Ovary (tissue), 9 donors: Measurements from ENCODE around the gene LAMB1. TPM values are rescaled to one million over a fixed set of nuclear protein-coding genes. Genes with fewer than 3 reads are reported as not detected.
"Not testable (repeated sequence)": the region's sequence is repeated elsewhere in the genome, so short reads cannot be mapped to it uniquely, and the experiment has no call there.

Source experiments
- DNase-seq, 5 donors: peaks; one replicate each; pipeline ENCODE4 v3.0.0-alpha.2; 2019 to 2020
- H3K27ac ChIP-seq, 2 donors: fragments of 200-600 bp; one replicate each; pipeline versions ENCODE4 v1.5.1 to v1.8.0; 2019 to 2022
- H3K27me3 ChIP-seq: fragments of 200-600 bp; one replicate; pipeline ENCODE4 v1.8.0; 2022
- H3K36me3 ChIP-seq: fragments of 200-600 bp; sonication (generic); one replicate; pipeline ENCODE4 v1.5.1; 2019
- H3K4me1 ChIP-seq: one replicate; pipeline ENCODE4 v1.8.1; 2013; ENCODE audit warnings: mild to moderate bottlenecking, moderate library complexity; ENCODE audit not compliant: insufficient read depth
- H3K4me3 ChIP-seq: fragments of 200-600 bp; sonication (generic); one replicate; pipeline ENCODE4 v1.5.1; 2017
- H3K9me3 ChIP-seq, 2 donors: fragments of 200-600 bp in 1 of 2; sonication (generic) in 1 of 2; one replicate each; pipeline versions ENCODE4 v1.5.1 to v1.8.1; 2013 to 2019; ENCODE audit warnings: mild to moderate bottlenecking in 1 of 2, moderate library complexity in 1 of 2
- EP300 ChIP-seq: sonication (generic); formaldehyde crosslinking; IDR thresholded peaks from one replicate; pipeline ENCODE4 v1.6.1; 2017; ENCODE audit warnings: antibody characterized with exemption
- POLR2A ChIP-seq: fragments of 450-650 bp; IDR thresholded peaks from one replicate; pipeline ENCODE4 v1.6.1; 2017; ENCODE audit warnings: antibody characterized with exemption, mild to moderate bottlenecking, moderate library complexity
- WGBS, 3 donors: extraction: QIAGEN DNeasy Blood & Tissue Kit in 1 of 3; methylation state at CpG; one replicate each; pipeline versions ENCODE4 v1.1.5 to v1.1.7; 2013 to 2017; 5-methylcytosine and 5-hydroxymethylcytosine counted together
- intact Hi-C, 4 donors: fragments of 100-400 bp; cut with DNase I; formaldehyde crosslinking; loops; one replicate each; pipeline versions ENCODE4 v1.11.0 to v1.15.1; 2022 to 2023
- polyA plus RNA-seq, 2 donors: library from polyadenylated mRNA; stranded (reverse); fragments of 200-250 nt in 1 of 2; fragments of 350-450 nt in 1 of 2; fragmentation: Illumina TruSeq in 1 of 2; extraction: RNeasy Lipid Tissue Mini Kit (QIAGEN cat#74804) in 1 of 2; gene quantifications; one replicate each; pipeline ENCODE4 v1.2.3, GENCODE V29; 2013 to 2014
- total RNA-seq, 7 donors: library from RNA; depleted of rRNA in 2 of 7; stranded (reverse); fragments of >200 nt in 2 of 7; fragmentation: NEBNext Ultra II Directional in 3 of 7; extraction: Animal tissue kit (Norgen Biotek cat#: 25700) in 3 of 7; gene quantifications; one replicate each; pipeline versions ENCODE4 v1.1.0 to v1.2.4, GENCODE V29; 2016 to 2023
- TF ChIP-seq, protein P1 (sequence below), 3 donors: fragments of 450-650 bp in 2 of 3; fragments of 200-600 bp in 1 of 3; IDR thresholded peaks; one replicate each; pipeline versions ENCODE4 v1.5.1 to v1.8.0; 2016 to 2022; ENCODE audit warnings: antibody characterized with exemption in 3 of 3, mild to moderate bottlenecking in 1 of 3
- donor health status: DM: no; HTN: no; CAD: no; lungs with moderate emphysema.
- donor health status: DM: no; HTN: no; CAD: no.
- donor health status: Bipolar disorder and iron deficiency.
- donor health status: DM: yes; HTN: yes; CAD: no.
- donor health status: DM: no; HTN: no; CAD: no.
- donor health status: DM: yes; HTN: yes; CAD: no.

LAMB1 gene
- total and polyA plus RNA-seq, 9 donors: 10.2 to 151 (median 65.0) TPM

DNA sequence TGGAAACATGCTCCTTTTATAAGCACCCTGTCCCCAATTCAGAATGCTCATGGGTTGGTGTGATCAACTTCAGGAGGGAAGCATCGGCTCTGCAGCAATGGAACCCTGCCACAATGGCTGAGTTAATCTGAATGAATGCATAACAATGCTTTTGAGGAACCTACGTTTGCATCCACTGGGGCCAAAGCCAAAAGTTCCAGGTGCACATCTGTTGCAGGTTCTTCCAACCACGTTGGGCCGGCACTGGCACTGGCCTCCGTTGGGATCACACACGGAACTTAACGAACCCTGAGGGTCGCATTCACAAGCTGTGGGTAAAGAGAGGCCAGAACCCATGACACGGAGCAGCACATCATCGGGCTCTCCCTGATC is 43.4 kb downstream of the LAMB1 start:
- 63 to 67% (median 67%) methylated on average over 10 of the region's 10 CpGs for WGBS, 3 donors
- TF ChIP-seq POLR2A: no peak
- TF ChIP-seq EP300: no peak
- TF ChIP-seq, protein P1, sequence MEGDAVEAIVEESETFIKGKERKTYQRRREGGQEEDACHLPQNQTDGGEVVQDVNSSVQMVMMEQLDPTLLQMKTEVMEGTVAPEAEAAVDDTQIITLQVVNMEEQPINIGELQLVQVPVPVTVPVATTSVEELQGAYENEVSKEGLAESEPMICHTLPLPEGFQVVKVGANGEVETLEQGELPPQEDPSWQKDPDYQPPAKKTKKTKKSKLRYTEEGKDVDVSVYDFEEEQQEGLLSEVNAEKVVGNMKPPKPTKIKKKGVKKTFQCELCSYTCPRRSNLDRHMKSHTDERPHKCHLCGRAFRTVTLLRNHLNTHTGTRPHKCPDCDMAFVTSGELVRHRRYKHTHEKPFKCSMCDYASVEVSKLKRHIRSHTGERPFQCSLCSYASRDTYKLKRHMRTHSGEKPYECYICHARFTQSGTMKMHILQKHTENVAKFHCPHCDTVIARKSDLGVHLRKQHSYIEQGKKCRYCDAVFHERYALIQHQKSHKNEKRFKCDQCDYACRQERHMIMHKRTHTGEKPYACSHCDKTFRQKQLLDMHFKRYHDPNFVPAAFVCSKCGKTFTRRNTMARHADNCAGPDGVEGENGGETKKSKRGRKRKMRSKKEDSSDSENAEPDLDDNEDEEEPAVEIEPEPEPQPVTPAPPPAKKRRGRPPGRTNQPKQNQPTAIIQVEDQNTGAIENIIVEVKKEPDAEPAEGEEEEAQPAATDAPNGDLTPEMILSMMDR (IDR thresholded peaks at IDR 0.05): no peak
- Histone ChIP-seq H3K9me3 (no peaks in the 10 kb centered on the region), H3K27me3 (no peaks in the 10 kb centered on the region), H3K36me3 (no peaks in the 10 kb centered on the region), H3K4me1 (peaks cover 12% of the 10 kb centered on the region), H3K27ac (no peak overlapping the region), H3K4me3 (no peak overlapping the region)
- intact Hi-C loops: no loop called here
- DNase-seq: no peak

DNA sequence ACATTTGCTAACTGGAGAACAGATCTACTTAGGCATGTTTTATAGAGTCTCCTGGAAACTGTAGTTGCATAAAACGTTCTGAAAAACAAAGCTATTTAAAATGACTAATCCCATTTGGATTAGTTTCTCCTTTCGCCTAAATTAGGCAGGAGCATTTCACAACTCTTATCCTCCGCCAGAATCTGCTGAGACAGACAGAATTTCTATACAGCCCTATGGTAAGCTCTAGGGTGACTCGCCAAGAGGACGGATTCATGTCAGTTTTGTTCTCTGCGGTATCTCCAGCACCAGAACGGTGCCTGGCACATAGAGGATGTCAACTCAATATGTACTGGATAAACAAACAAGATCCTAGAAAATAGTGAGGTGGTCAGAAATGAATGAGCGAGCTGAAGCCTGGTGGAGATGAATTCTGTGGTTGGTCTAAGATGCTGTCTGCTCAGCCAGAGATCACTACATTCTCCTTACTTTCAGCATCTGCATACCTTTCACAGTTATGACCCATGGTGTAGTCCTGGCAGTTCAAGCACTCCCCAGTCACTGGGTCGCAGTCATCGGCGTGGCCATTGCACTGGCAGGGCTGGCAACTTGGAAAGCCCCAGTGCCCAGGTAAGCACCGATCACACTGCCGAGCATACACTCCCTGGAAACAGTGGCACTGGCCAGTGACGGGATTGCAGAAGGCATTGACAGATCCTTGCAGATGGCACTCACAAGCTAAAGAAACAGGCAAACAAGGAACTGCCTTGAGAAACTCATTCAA is 44.0 kb downstream of the LAMB1 start:
- Histone ChIP-seq H3K4me1 (peaks cover 12% of the 10 kb centered on the region), H3K27ac (no peak overlapping the region), H3K9me3 (no peaks in the 10 kb centered on the region), H3K4me3 (no peak overlapping the region), H3K36me3 (no peaks in the 10 kb centered on the region), H3K27me3 (no peaks in the 10 kb centered on the region)
- 73 to 81% (median 74%) methylated on average over 14 of the region's 14 CpGs for WGBS, 3 donors
- intact Hi-C loops: no loop called here
- DNase-seq: peak in 1 of 5 donors; percentile 54
- TF ChIP-seq, protein P1 (IDR thresholded peaks at IDR 0.05): no peak
- TF ChIP-seq EP300: no peak
- TF ChIP-seq POLR2A: no peak

DNA sequence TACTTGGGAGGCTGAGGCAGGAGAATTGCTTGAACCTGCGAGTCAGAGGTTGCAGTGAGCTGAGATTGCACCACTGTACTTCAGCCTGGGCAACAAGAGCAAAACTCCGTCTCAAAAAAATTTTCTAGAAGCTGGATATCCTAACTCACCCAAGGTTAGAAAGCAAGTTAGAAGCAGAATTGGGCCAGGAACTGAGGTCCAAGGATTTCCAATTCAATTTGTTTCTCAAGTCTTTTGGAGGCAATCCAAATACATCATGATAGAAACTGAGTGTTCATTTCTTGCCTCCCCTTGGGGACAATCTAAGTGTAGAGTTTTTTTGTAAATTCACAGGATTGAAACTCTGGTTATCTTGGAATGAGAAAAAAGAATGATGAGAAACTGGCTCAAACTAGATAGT is 45.5 kb downstream of the LAMB1 start:
- no peak overlapping the region for H3K4me3 ChIP-seq
- H3K9me3 ChIP-seq: no peaks in the 10 kb centered on the region
- intact Hi-C loops: no loop called here
- 44 to 56% (median 52%) methylated on average over 2 of the region's 2 CpGs for WGBS, 3 donors
- no peaks in the 10 kb centered on the region for H3K27me3 ChIP-seq
- H3K36me3 ChIP-seq: no peaks in the 10 kb centered on the region
- TF ChIP-seq EP300: no peak
- TF ChIP-seq, protein P1 (IDR thresholded peaks at IDR 0.05): no peak
- TF ChIP-seq POLR2A: no peak
- peaks cover 12% of the 10 kb centered on the region for H3K4me1 ChIP-seq
- no peak for DNase-seq
- H3K27ac ChIP-seq: no peak overlapping the region

DNA sequence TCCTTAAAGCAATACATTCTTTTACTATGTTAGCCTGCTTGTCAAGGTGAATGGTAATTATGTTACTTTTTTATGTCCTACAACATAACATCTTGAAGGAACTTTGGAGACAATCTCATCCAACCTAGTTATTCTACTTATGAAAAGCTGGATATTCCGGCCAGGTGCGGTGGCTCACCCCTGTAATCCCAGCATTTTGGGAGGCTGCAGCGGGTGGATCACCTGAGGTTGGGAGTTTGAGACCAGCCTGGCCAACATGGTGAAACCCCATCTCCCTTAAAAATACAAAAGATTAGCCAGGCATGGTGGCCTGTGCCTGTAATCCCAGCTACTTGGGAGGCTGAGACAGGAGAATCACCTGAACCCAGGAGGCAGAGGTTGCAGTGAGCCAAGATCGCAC is 46.0 kb downstream of the LAMB1 start:
- H3K4me3 ChIP-seq, DNase-seq, H3K27ac ChIP-seq, H3K9me3 ChIP-seq, H3K27me3 ChIP-seq, intact Hi-C loops, H3K36me3 ChIP-seq: not testable (repeated sequence)
- peaks cover 12% of the 10 kb centered on the region for H3K4me1 ChIP-seq
- 94 to 99% (median 97%) methylated on average over 4 of the region's 4 CpGs for WGBS, 3 donors

DNA sequence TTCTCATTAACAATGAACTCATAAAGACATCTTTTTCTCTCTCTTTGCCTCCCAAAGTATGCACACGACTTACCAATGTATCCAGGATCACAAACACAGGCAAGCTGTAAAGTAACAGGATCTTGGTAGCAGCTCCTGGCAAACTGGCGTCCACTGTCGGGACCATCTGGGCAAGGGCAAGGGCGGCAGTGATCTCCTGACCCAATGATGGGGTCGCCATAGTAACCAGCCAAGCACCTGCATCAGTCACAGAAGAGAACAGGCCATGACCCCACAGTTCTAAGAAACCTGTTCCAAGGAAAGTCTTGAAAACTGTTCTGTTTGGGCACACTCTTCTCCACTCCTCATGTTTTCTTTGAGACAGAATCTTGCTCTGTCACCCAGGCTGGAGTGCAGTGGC is 47.6 kb downstream of the LAMB1 start:
- WGBS, 3 donors: 82 to 91% (median 86%) methylated on average over 5 of the region's 5 CpGs
- intact Hi-C loops: no loop called here
- Histone ChIP-seq H3K27ac (no peak overlapping the region), H3K4me1 (peaks cover 7% of the 10 kb centered on the region), H3K36me3 (no peaks in the 10 kb centered on the region), H3K27me3 (no peaks in the 10 kb centered on the region), H3K4me3 (no peak overlapping the region), H3K9me3 (no peaks in the 10 kb centered on the region)
- TF ChIP-seq EP300: no peak
- TF ChIP-seq, protein P1 (IDR thresholded peaks at IDR 0.05): no peak
- TF ChIP-seq POLR2A: no peak
- no peak for DNase-seq
